ENCODE data around the gene ZNF697.
"Not testable (repeated sequence)": the region's sequence is repeated elsewhere in the genome, so short reads cannot be mapped to it uniquely, and the experiment has no call there.

DNA sequence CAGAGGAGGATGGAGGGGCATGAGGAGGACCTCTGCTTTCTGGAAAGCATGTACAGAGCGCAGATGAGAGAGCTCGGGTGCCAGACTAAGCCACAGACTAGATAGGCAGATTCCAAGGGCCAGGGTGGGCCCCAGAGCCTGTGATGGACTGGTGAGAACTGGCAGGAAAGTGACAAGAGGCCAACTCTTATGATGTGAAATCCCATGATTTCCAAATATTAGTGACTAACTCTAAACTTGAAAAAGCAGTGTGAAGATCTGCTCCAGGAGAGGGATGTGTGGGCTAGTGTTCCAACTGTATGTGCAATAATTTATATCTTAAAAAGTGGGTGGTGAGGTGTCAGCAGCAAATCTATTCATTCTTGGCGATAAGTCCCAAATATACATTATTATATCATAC is 67.0 kb downstream of the ZNF697 start:
- TF ChIP-seq, protein P1, sequence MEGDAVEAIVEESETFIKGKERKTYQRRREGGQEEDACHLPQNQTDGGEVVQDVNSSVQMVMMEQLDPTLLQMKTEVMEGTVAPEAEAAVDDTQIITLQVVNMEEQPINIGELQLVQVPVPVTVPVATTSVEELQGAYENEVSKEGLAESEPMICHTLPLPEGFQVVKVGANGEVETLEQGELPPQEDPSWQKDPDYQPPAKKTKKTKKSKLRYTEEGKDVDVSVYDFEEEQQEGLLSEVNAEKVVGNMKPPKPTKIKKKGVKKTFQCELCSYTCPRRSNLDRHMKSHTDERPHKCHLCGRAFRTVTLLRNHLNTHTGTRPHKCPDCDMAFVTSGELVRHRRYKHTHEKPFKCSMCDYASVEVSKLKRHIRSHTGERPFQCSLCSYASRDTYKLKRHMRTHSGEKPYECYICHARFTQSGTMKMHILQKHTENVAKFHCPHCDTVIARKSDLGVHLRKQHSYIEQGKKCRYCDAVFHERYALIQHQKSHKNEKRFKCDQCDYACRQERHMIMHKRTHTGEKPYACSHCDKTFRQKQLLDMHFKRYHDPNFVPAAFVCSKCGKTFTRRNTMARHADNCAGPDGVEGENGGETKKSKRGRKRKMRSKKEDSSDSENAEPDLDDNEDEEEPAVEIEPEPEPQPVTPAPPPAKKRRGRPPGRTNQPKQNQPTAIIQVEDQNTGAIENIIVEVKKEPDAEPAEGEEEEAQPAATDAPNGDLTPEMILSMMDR (IDR thresholded peaks at IDR 0.05), result not testable (repeated sequence)
- not testable (repeated sequence) for TF ChIP-seq POLR2A (IDR thresholded peaks at IDR 0.05)

All from testis (tissue), 2 donors.